EH (cell line): ENCODE measurements around the gene LNX2.

Source experiments
- DNase-seq: peaks from one replicate; pipeline ENCODE4 v3.0.0-alpha.2; 2015; ENCODE audit warnings: low read depth

Gene LNX2

DNA sequence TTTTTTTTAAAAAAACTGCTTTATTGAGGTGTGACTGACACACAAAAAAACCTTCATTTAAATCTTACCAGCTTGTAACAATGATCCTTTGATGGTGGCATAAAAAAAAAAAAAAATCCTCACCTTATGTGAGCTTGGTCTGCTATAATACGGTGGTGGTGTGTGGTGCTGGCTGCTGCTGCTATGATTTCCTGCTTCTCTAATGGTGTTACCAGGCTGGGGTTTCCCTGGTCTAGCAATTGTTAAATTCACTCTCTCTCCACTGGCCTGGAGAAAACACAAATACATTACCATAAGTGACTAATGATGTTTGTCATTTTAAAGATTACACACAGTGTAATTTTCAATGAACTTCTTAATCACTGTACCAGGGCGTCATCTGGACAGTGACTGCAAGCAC is 60.6 kb downstream of the LNX2 start:
- DNase-seq: no peak

DNA sequence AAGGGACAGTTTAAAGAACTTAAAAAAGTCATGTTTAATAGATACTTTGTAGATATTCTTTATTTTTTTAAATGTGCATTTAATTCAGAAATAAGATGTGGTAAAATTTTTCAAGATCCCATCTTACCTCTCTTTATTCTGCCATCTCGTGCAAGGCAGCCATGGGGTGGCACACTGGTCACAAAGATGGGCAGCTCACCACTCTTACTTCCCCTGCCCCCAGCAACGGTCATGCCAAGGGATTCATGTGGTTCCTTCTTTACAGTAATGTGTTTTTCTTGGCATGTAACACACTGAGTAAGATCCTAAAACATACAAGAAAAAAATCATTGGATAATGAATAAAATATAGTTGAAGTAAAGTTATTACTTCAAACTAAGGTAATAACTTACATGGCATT is 64.2 kb downstream of the LNX2 start:
- peak; percentile 69 for DNase-seq

DNA sequence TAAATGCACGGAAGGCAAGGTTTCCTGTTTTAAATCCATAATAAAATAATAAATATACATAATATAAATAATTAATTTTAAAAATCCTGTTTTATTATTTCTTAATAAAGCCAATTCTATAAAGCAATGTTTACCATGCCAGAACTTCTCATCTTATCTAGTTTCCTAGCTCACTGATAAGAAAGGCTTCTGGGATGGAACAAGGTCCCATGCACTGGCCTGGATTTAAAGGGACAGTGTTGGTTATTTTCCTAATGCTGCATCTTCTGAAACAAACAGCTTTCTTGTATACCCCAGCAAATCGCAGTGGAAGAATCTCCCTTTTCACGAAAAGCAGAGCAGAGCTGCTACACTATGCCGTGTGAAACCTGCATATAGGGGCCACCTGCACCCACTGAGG is 68.8 kb downstream of the LNX2 start:
- DNase-seq: no peak

DNA sequence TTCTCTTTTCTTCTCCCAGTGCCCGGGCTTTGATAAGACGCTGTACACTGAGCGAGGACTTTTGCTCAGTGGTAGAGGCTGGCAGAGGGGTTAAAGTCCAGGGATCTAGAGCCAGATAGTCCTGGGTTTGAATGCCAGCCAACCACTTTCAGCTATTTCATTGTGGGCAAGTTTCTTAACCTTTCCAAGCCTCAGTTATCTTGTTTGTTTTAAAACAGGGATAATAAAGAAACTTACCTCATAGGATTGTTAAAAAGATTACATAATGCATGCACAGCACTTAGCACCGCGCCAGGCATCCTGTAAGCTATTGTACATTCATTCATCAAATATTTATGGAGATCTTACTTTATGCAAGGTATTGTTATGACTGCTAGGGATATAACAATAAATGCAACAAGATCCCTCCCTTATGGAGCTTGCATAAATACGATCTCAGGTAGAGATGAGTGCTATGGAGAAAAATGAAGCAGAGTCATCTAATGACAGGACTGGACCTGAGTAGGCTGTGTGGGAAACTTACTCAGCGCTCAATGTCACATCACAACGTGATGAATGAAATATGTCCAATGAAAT is 70.8 kb downstream of the LNX2 start:
- DNase-seq: no peak

DNA sequence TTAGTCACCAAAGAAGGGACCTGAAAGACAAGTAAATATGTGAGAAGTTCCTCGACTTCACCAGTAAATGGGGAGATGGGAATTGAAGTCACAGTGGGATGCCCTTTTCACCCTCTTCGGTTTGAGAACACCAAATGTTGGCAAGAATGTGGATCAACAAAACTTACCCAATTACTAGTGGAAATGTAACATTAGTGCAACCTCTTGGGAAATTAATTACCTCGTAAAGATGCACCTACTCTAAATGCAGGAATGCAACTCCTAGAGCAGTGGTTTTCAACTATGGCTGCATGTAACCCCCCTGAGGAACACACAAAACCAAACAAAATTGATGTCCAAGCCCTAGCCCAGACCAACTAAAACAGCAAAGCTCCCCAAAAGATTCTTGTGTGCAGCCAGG is 78.1 kb downstream of the LNX2 start:
- peak; percentile 17 for DNase-seq

DNA sequence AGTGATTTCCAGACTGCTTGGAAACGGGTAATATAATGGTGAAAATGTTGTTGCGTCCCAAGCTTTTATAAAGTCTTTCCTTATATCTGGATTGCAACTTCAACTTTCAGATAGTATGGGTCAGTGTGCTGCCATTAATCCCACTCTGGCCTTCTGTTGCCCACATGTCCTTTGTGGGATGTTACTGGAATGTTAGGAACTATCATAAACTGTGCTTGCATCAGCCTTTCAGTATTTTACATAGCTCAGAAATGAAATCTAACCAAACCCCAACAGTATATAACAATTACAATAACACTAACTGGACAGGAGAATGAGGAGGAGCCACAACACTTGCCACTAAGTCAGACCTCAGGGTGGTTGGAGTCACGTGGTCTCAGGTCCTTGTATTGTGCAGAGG is 78.9 kb downstream of the LNX2 start:
- peak; percentile 68 for DNase-seq

DNA sequence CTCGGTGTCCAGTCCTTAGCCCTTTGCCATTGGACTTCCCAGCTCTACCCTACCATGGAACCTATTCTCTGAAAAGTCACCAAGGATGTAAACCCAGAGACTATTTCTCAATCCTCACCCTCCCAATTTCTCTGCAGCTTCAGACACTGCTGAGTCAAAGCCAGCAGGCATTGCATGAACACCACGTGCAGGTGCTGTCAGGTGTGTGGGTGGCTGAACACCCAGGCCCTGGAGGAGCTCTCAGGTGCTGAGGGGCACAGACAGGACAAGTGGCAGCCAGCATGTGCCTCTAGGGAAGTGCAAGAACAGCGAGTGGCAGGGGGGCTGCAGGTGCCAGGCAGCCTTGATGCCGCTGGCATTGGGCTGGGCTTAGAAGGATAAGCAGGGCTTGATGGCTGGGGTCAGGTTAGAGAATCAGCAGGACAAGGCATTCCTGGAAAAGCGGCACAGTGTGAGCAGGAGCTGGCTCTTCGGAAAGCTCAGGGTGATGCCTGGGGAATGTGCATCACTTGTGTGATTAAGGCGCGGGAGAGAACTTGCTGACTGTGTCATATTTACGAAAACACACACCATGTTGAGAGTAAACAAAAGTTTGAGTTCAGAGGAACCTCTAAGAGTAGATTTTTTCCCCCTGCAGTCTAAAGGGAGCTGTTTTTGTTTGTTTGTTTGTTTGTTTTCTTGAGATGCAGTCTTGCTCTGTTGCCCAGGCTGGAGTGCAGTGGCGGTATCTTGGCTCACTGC is 83.8 kb downstream of the LNX2 start:
- DNase-seq: no peak

DNA sequence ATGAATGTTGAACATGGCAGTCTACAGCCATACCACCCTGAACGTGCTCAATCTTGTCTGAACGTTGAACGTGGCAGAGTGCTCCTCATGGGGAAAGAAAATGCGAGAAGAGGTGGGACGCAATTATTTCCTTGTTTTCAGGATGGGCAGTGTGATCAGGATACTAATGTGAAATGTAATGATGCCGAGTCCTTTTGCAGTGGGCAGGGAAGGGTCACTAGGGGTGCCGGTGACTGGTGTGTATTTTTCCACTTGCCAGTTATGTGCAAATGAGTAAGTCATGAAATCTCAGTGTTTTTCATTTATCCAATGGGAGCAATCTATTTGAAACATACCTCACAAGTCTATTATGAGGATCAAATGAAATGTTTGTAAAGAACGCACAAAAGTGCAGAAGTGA is 84.8 kb downstream of the LNX2 start:
- DNase-seq: no peak

DNA sequence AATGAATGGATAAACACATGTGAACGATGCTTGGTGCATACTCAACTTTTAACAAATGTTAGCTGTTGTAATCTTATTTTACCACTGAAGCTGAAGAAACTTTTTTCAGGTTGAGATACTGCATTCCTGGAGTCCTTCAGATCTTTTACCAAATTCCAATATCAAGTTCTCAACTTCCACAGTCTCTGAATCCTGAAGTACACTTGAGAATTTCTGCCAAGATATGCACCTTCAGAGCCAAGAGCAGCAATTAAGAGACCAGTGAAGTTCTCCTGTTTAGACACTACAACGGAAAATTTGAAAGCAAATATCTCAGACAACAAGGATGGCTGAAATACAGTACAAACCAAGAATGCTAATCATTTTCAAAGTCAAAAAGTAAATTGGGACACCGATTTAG is 85.3 kb downstream of the LNX2 start:
- DNase-seq: no peak

DNA sequence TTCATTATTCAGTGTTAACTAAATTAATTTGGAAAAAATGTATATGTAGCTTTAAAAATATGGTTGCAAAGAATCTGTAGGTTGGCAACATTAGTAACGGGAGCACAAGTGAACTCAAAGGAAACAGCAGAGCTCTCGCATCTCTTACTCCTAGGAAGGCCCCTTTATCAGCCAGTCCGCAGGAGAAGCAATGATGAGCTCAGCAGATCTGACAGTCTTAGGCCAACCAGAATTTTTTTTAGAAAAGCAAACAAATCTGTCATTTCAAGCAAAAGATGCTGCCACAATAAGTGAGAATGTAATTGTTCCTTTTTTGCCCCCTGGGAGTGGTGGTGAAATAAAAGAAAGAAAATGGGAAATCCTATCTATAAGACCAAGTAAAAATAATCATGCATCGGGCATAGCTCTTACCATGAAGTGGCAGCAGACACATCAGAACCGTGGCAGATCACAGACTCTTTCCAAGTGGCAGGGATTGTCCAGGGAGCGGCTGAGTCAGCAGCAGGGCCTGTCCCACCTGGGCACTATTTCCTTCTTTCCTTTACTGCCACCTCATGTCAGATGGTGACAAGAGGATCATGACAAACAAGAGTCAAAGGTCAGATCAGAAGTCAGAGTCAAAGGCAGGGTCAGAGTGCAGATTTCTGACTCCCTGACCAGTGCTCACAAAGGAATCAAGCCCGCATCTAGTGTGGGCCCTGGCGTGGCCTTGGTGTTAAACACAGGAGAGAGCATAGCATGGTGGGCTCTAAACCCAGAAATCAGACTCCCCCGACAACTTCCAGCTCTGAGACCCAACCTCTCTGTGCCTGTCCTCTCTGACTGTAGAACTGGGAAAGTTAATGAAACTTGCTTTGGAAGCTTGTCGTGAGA is 86.0 kb downstream of the LNX2 start:
- DNase-seq: no peak

DNA sequence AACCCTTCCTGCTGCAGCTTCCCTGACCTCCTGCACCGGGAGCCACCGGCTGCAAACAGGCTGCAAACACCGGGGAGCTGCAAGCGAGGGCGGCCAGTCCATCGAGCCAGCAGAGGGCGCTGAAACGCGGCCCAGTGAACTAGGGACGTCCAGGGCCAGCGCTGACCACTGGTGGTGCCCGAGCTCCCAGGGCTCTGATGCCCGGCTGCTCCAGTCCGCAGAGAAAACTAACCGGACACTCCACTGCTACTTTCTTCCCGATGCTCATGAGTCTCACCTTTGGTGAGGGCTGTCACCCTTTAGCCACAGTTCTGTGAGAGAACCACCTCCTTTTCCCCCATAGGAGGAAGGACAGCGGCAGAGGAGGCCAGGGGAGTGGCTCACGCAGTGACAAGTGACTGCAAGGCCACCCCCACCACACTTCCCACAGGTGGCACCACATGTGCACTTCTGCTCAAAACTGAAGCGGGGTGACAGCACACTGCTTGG is 87.1 kb downstream of the LNX2 start:
- DNase-seq: peak; percentile 72

DNA sequence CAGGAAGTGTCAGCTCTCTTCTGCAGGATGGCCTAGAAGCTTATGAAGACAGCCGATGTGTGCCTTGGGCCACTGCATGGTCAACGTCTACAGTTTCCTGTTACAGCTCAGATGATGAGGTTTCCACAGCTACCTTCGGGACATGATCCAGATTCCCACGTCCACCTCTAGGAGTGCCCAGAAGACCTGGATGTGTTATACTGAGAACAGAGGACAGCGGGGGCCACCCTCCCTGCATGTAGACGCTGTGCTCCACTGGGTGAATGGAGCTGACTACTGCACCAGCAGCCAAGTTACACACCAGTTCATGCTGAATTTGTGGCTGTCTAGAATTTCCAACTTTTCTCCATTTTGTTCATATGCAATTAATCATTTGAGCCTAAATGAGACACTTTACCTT is 91.4 kb downstream of the LNX2 start:
- no peak for DNase-seq

DNA sequence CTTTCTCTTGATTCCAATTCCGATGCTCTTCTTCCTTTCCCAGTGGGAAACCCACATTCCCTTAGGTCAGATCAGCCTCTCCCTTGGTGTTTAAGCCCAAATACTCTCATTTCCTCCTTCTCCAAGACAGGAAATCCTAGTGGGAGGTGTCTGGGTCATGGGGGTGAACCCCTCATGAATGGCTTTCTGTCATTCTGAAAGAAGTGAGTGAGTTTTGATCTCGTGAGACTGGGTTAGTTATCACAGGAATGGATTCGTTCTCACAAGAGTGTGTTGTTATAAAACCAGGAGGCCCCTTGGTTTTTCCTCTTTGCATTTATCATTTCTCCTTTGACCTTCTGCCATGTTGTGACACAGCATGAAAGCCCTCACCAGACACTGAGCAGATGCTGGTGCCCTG is 93.8 kb downstream of the LNX2 start:
- no peak for DNase-seq

DNA sequence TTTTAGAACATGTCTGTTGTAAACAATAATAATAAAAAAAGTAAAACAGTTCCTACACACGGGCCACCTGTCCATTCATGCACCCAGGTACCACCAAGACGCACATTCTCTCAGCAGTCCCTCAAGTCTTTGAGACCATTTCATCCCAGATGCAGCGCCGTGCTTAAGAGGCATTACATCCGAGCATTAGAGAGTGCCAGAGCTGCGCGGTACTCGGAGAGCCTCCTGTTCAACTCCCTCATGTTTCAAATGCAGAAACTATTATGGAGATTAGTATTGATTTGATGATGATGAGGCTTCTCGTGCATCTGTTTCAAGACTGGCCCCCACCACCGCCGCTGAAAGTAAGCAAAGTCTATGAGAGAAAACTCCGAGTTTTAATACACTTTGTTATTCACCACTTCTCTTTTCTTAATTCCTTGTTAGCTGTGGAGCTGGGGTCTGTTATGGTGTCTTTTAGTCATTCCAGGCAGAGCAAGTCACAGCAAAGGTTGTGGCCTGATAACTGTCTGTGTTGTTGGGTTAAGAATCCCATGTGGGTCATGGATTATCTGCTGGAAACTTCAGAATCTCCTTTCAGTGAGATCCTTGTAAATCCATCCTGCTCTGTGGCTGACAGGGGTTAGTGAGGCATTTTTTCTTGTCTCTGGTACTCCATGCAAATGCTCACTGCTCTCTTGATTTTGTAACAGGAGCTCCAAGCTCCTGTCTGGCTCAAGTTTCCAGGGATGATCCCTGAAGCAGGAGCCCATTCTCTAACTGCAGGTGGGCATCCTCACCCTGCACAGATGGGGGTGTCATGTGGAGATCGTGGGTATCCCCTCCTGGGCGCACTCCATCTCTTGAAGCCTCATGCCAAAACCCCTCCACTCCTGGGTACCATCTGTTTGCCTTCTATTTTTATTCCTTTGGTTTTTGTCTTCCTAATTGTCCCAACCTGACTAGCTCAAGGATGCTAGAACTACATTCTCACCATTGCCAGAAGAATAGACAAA is 95.1 kb downstream of the LNX2 start:
- DNase-seq: no peak

DNA sequence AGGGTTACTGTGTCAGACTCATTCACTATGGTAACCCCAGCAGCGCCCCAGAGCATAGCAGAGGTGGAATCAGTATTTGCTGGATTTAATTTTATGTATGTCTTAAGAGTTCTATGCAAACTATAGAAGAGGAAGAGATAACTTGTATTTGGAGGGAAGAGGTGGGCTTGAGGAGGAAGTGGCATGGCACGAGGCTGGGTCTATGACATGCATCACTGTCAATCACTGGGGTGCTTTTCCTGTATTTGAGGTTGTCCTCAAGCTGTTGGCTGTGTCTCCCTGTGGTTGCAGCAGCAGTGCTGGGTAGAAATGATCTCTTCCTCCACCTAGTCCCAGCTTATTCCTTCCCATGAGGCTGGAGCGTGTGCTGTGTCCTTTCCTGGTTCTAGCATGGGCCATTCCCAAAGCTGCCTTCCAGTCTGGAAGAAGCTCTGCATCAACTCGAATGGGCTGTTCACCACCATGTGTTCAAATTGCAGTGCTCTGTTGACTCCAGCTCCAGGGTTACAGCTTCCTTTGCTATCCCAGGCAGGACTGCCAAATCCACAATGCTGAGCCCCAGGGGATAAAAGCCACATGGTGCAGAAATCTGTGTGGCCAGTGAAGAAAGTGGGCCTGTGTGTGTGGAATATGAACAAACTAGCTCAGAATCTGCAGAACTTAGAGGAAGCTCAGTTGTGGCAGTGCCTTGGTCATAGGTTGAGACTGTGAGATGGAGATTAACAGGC is 96.8 kb downstream of the LNX2 start:
- DNase-seq: no peak

DNA sequence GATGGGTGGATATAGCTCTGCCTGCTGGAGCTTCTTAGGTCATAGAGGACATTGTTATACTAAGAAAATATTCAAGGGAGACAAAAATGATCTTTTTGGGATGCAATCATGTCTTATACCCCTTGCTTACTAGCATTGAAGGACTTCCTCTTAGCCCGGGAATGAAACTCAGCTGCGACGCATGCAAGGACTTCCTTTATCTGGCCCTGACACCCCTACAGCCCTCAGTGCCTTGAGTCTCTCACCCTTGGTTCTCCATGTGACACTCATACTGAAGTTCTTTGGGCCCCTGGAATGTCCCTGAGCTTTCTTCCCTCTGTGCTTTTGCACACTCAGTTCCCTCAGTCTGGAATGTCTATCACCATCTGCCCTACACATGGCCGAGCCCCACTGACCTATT is 97.5 kb downstream of the LNX2 start:
- DNase-seq: no peak

DNA sequence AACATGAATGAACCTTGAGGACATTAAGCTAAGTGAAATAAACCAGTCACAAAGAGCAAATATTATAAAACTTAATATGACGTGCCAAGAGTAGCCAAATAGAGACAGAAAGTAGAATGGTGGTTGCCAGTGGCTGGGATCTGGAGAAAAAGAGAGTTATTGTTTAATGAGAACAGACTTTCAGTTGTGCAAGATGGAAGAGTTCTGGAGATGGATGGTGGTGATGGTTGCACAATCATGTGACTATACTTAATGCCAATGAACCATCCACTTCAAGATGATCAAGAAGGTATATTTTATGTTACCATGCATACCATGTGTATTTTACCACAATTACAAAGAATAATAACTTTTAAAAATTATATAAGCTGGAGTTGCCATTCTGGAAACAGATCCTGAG is 104.2 kb downstream of the LNX2 start:
- DNase-seq: no peak

DNA sequence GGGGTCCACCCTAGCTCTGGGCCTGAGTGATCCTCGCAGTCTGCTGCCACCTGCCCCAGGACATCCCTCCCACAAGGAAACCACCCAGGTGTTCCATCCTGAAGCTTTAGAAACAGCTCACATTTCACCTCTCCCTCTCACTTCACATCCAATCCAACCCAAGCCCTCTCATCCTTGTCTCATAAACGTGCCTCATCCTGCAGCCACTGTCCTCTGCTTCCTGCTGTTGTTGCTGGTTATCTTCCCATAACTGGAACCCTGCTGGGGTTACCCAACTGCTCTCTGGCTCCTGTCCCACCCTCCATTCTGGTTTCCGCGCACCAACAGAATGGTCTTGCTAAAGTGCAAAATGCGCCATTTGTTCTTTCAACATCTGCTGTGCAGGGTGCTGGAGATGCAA is 110.2 kb downstream of the LNX2 start:
- no peak for DNase-seq

DNA sequence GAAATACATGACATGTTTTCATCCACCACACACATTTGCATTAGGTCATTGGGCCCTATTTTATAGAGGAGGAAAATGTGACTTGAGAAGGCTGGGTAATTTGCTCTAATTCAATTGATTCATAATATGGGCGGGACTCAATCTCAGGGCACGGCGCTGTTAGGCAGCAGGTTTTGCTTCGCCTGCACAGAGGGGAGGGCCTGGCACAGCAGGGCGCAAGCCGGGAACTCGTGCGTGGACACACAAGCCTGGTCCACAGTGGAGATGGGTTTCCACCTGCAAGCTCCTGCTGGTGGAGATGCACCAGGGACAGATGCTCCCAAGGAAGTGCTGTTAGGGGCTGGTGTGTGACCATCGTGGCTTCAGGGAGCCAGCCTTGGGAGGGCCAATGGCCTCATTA is 111.5 kb downstream of the LNX2 start:
- no peak for DNase-seq

DNA sequence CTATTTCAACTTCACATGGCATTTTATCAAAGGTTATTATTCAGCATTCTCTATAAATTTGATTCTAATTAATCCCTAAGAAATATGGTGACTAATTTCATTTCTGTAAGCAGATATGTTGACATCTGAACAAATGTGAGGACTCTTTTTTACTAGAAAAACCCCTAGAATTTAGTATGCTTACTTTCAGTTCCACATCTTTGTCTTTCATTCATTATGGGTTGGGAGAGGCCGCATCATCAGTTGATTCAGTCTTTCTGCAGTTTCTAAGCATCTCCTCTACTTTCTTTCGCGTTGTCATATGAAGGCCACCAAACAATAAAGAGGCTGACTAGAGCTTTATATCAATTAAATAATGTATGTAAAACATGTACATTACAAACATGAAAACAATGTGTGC is 114.5 kb downstream of the LNX2 start:
- DNase-seq: no peak

DNA sequence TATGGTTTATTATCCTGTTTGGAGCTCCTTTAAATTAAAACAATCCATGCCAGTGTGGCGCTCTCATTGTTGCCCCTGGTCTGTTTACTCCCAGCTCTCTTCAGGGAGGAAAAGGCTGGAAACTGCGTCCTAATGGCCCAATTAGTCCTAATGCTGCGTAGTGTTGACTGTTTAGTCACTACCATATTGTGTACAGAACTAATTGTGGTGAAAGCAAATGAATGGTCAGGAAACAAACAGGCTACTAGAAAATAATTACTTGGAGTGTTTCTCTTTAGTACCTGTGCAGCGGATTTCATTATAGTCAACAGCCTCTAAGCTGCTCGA is 115.5 kb downstream of the LNX2 start:
- DNase-seq: no peak
